Left cardiac atrium (tissue), 4 donors: ENCODE results near the gene PARD3B. TPM values are rescaled to one million over a fixed set of nuclear protein-coding genes. Genes with fewer than 3 reads are reported as not detected.

Source experiments
- ATAC-seq, 2 donors: fragments of 200-7000 bp; cut with Tn5 transposase; one replicate each; pipeline ENCODE4 v1.9.1; 2020; ENCODE audit warnings: mild to moderate bottlenecking in 2 of 2, moderate library complexity in 2 of 2
- DNase-seq: peaks from one replicate; pipeline ENCODE4 v3.0.0-alpha.2; 2020
- intact Hi-C, 2 donors: fragments of 100-400 bp; cut with DNase I; formaldehyde crosslinking; loops; one replicate each; pipeline versions ENCODE4 v1.14.1 to v1.15.1; 2022 to 2023
- total RNA-seq, 2 donors: library from RNA; stranded (reverse); fragmentation: NEBNext Ultra II Directional; extraction: Animal tissue kit (Norgen Biotek cat#: 25700); gene quantifications; one replicate each; pipeline ENCODE4 v1.2.1, GENCODE V29; 2021
- donor health status: DM: no; HTN: yes; CAD: no.
- donor health status: DM: no; HTN: yes; CAD: no; lungs with severe emphysema.
- donor health status: DM: yes; HTN: yes; CAD: no.
- donor health status: Dilated cardiomyopathy.

Gene PARD3B
- total RNA-seq, 2 donors from 2014 or later = 12.5 to 12.6 TPM

GRCh38 chr2:204776781-204777559 is 231.7 kb downstream of the PARD3B start:
- DNase-seq (no peak), ATAC-seq (peak in 1 of 2 donors; percentile 86)
- intact Hi-C loops = no loop called here

GRCh38 chr2:204779771-204780170 is 234.5 kb downstream of the PARD3B start:
- intact Hi-C loops = no loop called here
- DNase-seq (no peak), ATAC-seq (no peak)

DNA sequence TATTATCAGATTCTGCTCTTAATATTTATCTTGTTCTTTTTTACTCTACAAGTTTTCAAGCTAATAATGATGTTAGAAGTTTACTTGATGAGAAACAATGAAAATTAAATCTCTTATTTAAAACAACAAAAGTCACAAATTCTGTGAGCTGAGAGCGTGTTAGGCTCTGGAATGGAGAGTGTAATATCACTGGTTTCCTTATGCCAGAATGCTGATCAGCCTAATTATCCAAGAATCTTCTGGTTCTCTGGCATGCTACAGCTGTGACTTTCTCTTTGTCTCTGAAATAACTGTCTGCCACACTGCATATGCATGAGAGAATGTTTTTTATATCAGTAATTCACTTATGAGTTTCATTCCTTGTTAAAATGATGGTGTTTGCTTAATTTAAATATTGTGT is 236.7 kb downstream of the PARD3B start:
- intact Hi-C loops = no loop called here
- DNase-seq (no peak), ATAC-seq (no peak)

- ATAC-seq (no peak), DNase-seq (no peak)
- intact Hi-C loops = no loop called here
Measured at GRCh38 chr2:204790076-204790475, 244.8 kb downstream of the PARD3B start.

DNA sequence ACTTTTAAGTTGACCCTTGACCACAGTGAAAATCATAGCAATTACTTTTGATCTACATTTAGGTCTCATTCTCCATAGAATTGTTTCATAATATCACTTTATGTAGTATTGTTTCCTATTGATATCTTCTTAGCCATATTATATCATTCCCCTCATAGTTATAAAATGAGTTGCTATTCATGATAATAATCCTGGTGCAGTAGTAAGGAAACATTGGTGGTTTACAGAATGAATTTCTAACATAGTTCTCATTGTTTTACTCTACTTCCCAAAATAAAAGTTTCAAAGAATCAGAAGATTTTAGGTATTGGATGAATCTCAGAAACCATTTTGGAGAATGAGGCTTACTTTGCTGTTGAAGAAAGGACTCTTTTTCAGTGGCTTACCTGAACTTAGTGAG is 246.0 kb downstream of the PARD3B start:
- no peak for ATAC-seq
- no peak for DNase-seq
- intact Hi-C loops = no loop called here

DNA sequence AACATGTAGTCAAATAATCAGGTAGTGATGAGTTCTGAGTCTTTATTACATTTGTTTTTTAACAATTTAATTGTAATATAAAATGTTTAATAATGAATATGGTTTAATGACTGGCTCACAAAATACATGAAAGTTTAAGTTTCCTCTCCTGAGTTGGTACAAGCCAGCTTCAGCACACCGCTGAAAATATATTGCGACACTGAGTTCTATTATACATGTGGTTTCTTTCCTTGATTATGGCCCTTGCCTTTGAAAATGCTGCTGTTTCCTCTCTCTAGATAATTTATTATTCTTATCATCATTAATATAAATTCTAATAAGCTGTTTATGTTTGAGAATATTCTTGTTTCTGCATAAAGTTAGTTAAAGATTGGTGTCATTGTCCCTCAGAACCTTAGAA is 249.3 kb downstream of the PARD3B start:
- ATAC-seq (no peak), DNase-seq (no peak)
- intact Hi-C loops = no loop called here

DNA sequence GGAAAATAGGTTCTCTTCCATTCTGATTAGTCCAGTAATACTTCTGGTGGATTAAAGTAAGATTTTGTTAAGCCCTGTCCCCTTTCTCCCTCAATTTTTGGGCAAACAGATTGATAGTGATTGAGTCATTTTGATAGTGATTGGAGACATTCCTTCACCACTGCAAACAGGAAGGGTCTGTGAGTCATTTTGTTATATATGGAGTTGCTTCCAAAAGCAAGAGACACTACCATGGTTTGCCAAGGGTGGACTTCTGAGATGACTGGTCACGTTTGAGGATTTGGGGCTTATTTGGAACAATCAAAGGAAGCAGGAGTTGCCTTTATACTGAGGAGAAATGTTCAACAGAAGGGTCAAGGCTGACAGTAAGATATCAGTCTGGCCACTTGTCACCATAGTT is 249.9 kb downstream of the PARD3B start:
- intact Hi-C loops = no loop called here
- ATAC-seq (peak in 1 of 2 donors; percentile 27), DNase-seq (no peak)

- DNase-seq (no peak), ATAC-seq (no peak)
- intact Hi-C loops = no loop called here
Measured at GRCh38 chr2:204796581-204796980, 251.3 kb downstream of the PARD3B start.

DNA sequence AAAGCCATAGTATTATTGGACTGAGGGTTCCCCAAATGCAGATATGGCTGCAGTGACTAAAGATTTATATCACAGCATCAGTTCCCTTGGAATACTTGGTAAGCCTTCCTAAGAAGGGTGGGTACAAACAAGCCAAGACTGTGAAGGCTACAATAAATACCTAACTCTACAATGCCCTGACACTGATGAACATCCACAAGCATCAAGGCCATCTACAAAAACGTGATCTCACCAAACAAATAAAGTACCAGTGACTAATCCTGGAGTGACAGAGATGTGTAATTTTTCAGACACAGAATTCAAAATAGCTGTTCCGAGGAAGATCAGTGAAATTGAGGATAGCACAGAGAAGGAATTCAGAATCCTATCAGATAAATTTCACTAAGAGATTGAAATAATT is 254.5 kb downstream of the PARD3B start:
- intact Hi-C loops = no loop called here
- DNase-seq (no peak), ATAC-seq (no peak)

DNA sequence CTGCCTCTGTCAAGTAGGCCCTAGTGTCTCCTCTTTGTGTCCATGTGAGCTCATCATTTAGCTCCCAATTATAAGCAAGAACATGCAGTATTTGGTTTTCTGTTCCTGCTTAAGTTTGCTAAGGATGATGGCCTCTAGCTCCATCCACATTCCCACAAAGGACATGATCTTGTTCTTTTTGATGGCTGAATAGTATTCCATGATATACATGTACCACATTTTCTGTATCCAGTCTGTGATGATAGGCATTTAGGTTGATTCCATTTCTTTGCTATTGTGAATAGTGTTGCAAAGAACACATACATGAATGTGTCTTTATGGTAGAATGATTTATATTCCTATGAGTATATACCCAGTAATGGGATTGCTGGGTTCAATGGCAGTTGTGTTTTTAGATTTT is 263.2 kb downstream of the PARD3B start:
- intact Hi-C loops = no loop called here
- ATAC-seq = no peak
- no peak for DNase-seq

GRCh38 chr2:204824751-204825453 is 279.6 kb downstream of the PARD3B start:
- no peak for DNase-seq
- ATAC-seq = no peak
- intact Hi-C loops = no loop called here

- intact Hi-C loops = no loop called here
- DNase-seq (no peak), ATAC-seq (no peak)
Measured at GRCh38 chr2:204825681-204826080, 280.4 kb downstream of the PARD3B start.

DNA sequence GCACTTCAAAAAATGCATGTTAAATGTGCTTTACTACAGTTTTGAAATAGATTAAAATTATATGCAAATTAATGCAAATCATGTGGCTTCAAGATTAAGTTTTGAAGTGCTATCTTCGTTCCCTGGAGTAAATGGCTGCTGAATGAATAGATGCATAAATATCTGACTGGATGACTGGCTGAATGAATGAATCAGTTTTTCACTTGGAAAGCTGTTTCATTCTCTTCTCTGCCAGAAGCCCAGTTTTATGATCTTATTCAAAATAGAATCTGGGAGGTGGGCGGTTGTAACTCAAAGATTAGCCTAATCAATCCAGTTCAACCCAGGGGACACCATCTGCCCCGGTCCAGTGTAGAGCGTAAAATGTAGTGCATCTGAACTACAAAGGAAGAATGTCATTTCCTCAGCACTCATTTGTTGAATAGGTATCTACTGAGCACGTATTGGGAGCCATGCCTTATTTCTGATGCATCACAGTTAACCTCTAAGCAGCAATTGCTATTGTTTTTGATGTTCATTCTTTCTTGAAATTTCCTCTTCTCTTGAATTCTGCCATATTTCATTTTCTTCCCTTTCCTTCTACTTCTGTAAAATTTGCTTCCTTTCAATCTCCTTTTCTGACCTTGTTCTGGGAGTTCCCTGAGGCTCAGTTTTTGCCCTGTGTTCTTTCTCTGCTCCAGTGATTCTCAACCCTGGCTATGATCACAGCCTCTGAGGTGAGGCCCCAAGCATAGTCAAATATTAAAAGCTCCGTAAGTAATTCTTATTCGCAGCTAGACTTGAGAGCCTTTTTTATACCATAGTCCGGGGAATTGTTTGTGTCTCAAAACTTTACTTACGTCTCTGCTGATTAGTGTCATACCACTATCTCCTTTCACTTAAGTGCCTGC is 282.7 kb downstream of the PARD3B start:
- no peak for ATAC-seq
- no peak for DNase-seq
- intact Hi-C loops = no loop called here

- DNase-seq = no peak
- intact Hi-C loops = no loop called here
- no peak for ATAC-seq
Measured at GRCh38 chr2:204834716-204835384, 289.6 kb downstream of the PARD3B start.

- ATAC-seq (no peak), DNase-seq (no peak)
- intact Hi-C loops = no loop called here
Measured at GRCh38 chr2:204835786-204836185, 290.5 kb downstream of the PARD3B start.

DNA sequence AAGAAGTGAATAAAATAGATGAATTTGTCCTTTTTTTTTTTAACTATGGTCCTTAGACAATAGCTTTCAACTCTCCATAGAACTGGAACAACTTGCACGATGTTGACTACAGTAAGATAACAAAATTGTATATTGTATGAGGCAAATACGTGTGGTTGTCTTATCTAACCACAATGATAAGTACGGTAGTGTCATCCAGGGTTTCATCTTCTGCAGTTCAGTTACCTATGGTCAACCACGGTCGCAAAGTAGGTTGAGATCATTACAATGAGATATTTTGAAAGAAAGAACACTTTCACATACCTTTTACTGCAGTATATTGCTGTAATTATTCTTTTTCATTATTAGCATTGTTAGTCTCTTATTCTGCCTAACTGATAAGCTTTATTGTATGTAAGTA is 295.2 kb downstream of the PARD3B start:
- intact Hi-C loops = no loop called here
- ATAC-seq = no peak
- DNase-seq = no peak

DNA sequence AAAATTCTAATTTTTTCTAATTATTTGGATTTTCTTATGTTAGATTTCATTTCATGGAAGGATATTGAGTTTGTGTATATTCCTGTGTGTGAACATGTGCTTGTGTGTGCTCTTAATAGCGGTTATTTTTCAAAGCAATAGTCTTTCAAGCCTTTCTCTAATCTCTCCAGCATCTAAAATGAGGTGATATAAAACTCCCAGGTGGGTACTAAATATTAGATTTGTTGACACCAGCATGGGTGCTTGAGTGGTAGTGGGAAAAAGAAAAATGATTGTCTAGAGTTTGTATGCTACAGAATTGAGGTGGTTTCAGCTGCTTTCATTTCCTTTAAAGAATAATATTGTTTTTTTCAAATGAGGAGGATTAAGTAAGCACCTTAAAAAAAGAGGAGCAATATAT is 296.8 kb downstream of the PARD3B start:
- DNase-seq (no peak), ATAC-seq (no peak)
- intact Hi-C loops = no loop called here

GRCh38 chr2:204842661-204843485 is 297.6 kb downstream of the PARD3B start:
- intact Hi-C loops = no loop called here
- peak; percentile 45 for DNase-seq
- ATAC-seq = peak; percentile 89 to 98

DNA sequence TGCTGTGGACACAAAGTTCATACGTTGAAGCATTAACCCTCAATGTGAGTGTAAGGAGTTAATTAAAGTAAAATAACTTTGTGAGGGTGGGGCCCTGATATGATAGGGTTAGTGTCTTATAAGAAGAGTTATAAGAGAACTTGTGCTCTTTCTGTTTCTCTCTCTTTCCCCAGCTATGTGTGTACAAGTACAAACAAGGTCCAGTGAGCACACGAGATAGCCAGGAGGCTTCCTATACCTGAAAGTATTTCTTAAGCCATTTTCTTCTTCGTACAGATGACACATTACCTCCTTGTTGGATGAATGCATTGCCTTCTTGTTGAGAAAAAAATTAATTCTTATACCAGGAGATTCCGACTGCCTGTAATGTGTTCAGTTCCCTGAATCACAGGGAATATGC is 301.2 kb downstream of the PARD3B start:
- intact Hi-C loops = no loop called here
- DNase-seq = no peak
- no peak for ATAC-seq
